Measurements from ENCODE around the gene SPTBN1.

DNA sequence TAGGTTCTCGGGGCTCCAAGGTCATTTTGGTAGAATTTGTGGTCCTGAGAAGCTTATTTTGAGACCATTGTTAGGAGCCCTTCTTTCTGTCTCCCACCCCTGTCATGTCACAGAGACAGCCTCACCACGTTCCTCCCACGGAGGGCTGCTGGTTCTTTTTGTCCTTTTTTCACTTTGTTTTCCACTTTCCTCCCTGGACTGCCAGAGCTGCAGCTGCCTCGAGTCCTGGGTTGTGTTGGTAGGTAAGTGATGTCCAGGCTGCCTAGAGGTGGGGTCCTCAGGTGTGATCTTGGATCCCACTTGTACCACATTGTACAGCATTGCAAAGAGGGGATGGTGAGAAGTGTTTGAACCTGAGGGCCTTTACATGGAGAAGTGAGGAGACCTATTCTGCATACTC, 137.1 kb downstream of the SPTBN1 start:
- TF ChIP-seq POLR2A (IDR thresholded peaks at IDR 0.05; ENCODE audit: low read depth, low read length) (no peak), BHLHE40 (IDR thresholded peaks at IDR 0.05; ENCODE audit: low read depth, low read length) (no peak), MAFK (IDR thresholded peaks at IDR 0.05; ENCODE audit: low read depth, low read length) (no peak)
- TF ChIP-seq, protein P1, sequence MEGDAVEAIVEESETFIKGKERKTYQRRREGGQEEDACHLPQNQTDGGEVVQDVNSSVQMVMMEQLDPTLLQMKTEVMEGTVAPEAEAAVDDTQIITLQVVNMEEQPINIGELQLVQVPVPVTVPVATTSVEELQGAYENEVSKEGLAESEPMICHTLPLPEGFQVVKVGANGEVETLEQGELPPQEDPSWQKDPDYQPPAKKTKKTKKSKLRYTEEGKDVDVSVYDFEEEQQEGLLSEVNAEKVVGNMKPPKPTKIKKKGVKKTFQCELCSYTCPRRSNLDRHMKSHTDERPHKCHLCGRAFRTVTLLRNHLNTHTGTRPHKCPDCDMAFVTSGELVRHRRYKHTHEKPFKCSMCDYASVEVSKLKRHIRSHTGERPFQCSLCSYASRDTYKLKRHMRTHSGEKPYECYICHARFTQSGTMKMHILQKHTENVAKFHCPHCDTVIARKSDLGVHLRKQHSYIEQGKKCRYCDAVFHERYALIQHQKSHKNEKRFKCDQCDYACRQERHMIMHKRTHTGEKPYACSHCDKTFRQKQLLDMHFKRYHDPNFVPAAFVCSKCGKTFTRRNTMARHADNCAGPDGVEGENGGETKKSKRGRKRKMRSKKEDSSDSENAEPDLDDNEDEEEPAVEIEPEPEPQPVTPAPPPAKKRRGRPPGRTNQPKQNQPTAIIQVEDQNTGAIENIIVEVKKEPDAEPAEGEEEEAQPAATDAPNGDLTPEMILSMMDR (conservative IDR thresholded peaks at IDR 0.05; ENCODE audit: low read depth, low read length), result no peak

Measured in IMR-90 (cell line).